Measurements from ENCODE around the gene CLEC10A.
"Not testable (repeated sequence)": the region's sequence is repeated elsewhere in the genome, so short reads cannot be mapped to it uniquely, and the experiment has no call there.

The CLEC10A gene

GRCh38 chr17:7102421-7102820 is 22.4 kb upstream of the CLEC10A start:
- Histone ChIP-seq H3K9ac (ENCODE audit: low read length) (no peak overlapping the region), H3K27me3 (ENCODE audit: control insufficient read depth, insufficient read depth, low read length) (peaks cover 3% of the 10 kb centered on the region), H3K27ac (ENCODE audit: low read depth, low read length) (no peak overlapping the region), H3K4me3 (ENCODE audit: low read length) (no peak overlapping the region), H3K36me3 (ENCODE audit: control insufficient read depth, insufficient read depth, low read length) (no peaks in the 10 kb centered on the region), H3K4me1 (ENCODE audit: control insufficient read depth, insufficient read depth, low read length) (no peaks in the 10 kb centered on the region)

- H3K27me3 ChIP-seq (ENCODE audit: control insufficient read depth, insufficient read depth, low read length): peaks cover 3% of the 10 kb centered on the region
- H3K4me1 ChIP-seq (ENCODE audit: control insufficient read depth, insufficient read depth, low read length): no peaks in the 10 kb centered on the region
- H3K36me3 ChIP-seq (ENCODE audit: control insufficient read depth, insufficient read depth, low read length): no peaks in the 10 kb centered on the region
- H3K4me3 ChIP-seq (ENCODE audit: low read length): no peak overlapping the region
- no peak overlapping the region for H3K27ac ChIP-seq (ENCODE audit: low read depth, low read length)
- H3K9ac ChIP-seq (ENCODE audit: low read length): no peak overlapping the region
Observed at GRCh38 chr17:7101531-7101930, 21.5 kb upstream of the CLEC10A start.

- not testable (repeated sequence) for H3K4me3 ChIP-seq (ENCODE audit: low read length); H3K4me1 ChIP-seq (ENCODE audit: control insufficient read depth, insufficient read depth, low read length); H3K27me3 ChIP-seq (ENCODE audit: control insufficient read depth, insufficient read depth, low read length); H3K36me3 ChIP-seq (ENCODE audit: control insufficient read depth, insufficient read depth, low read length); H3K9ac ChIP-seq (ENCODE audit: low read length); H3K27ac ChIP-seq (ENCODE audit: low read depth, low read length)
Observed at GRCh38 chr17:7100641-7101379, 20.8 kb upstream of the CLEC10A start.

GRCh38 chr17:7098802-7099459 is 18.9 kb upstream of the CLEC10A start:
- Histone ChIP-seq H3K4me3 (ENCODE audit: low read length) (no peak overlapping the region), H3K9ac (ENCODE audit: low read length) (no peak overlapping the region), H3K36me3 (ENCODE audit: control insufficient read depth, insufficient read depth, low read length) (no peaks in the 10 kb centered on the region), H3K4me1 (ENCODE audit: control insufficient read depth, insufficient read depth, low read length) (no peaks in the 10 kb centered on the region), H3K27me3 (ENCODE audit: control insufficient read depth, insufficient read depth, low read length) (peaks cover 3% of the 10 kb centered on the region), H3K27ac (ENCODE audit: low read depth, low read length) (no peak overlapping the region)

- Histone ChIP-seq H3K27ac (ENCODE audit: low read depth, low read length) (no peak overlapping the region), H3K4me1 (ENCODE audit: control insufficient read depth, insufficient read depth, low read length) (no peaks in the 10 kb centered on the region), H3K4me3 (ENCODE audit: low read length) (no peak overlapping the region), H3K9ac (ENCODE audit: low read length) (no peak overlapping the region), H3K27me3 (ENCODE audit: control insufficient read depth, insufficient read depth, low read length) (peaks cover 3% of the 10 kb centered on the region), H3K36me3 (ENCODE audit: control insufficient read depth, insufficient read depth, low read length) (no peaks in the 10 kb centered on the region)
Observed at GRCh38 chr17:7097940-7098339, 17.9 kb upstream of the CLEC10A start.

- Histone ChIP-seq H3K9ac (ENCODE audit: low read length) (no peak overlapping the region), H3K27ac (ENCODE audit: low read depth, low read length) (no peak overlapping the region), H3K27me3 (ENCODE audit: control insufficient read depth, insufficient read depth, low read length) (no peaks in the 10 kb centered on the region), H3K36me3 (ENCODE audit: control insufficient read depth, insufficient read depth, low read length) (no peaks in the 10 kb centered on the region), H3K4me1 (ENCODE audit: control insufficient read depth, insufficient read depth, low read length) (no peaks in the 10 kb centered on the region), H3K4me3 (ENCODE audit: low read length) (no peak overlapping the region)
Observed at GRCh38 chr17:7095625-7096024, 15.6 kb upstream of the CLEC10A start.

GRCh38 chr17:7094652-7095019 is 14.6 kb upstream of the CLEC10A start:
- Histone ChIP-seq H3K27me3 (ENCODE audit: control insufficient read depth, insufficient read depth, low read length) (no peaks in the 10 kb centered on the region), H3K36me3 (ENCODE audit: control insufficient read depth, insufficient read depth, low read length) (no peaks in the 10 kb centered on the region), H3K4me3 (ENCODE audit: low read length) (no peak overlapping the region), H3K9ac (ENCODE audit: low read length) (no peak overlapping the region), H3K27ac (ENCODE audit: low read depth, low read length) (no peak overlapping the region), H3K4me1 (ENCODE audit: control insufficient read depth, insufficient read depth, low read length) (no peaks in the 10 kb centered on the region)

GRCh38 chr17:7091311-7092005 is 11.4 kb upstream of the CLEC10A start:
- H3K27me3 ChIP-seq (ENCODE audit: control insufficient read depth, insufficient read depth, low read length); H3K27ac ChIP-seq (ENCODE audit: low read depth, low read length); H3K4me3 ChIP-seq (ENCODE audit: low read length); H3K36me3 ChIP-seq (ENCODE audit: control insufficient read depth, insufficient read depth, low read length); H3K9ac ChIP-seq (ENCODE audit: low read length); H3K4me1 ChIP-seq (ENCODE audit: control insufficient read depth, insufficient read depth, low read length): not testable (repeated sequence)

- H3K9ac ChIP-seq (ENCODE audit: low read length): not testable (repeated sequence)
Observed at GRCh38 chr17:7089570-7089969, 9.5 kb upstream of the CLEC10A start.

GRCh38 chr17:7088442-7088841 is 8.4 kb upstream of the CLEC10A start:
- H3K27ac ChIP-seq (ENCODE audit: low read depth, low read length); H3K27me3 ChIP-seq (ENCODE audit: control insufficient read depth, insufficient read depth, low read length); H3K9ac ChIP-seq (ENCODE audit: low read length); H3K4me1 ChIP-seq (ENCODE audit: control insufficient read depth, insufficient read depth, low read length); H3K4me3 ChIP-seq (ENCODE audit: low read length); H3K36me3 ChIP-seq (ENCODE audit: control insufficient read depth, insufficient read depth, low read length): not testable (repeated sequence)

More at GRCh38 chr17:7089570-7089969, 9.5 kb upstream of the CLEC10A start:
- not testable (repeated sequence) for H3K27me3 ChIP-seq (ENCODE audit: control insufficient read depth, insufficient read depth, low read length); H3K36me3 ChIP-seq (ENCODE audit: control insufficient read depth, insufficient read depth, low read length); H3K4me1 ChIP-seq (ENCODE audit: control insufficient read depth, insufficient read depth, low read length); H3K4me3 ChIP-seq (ENCODE audit: low read length); H3K27ac ChIP-seq (ENCODE audit: low read depth, low read length)

GRCh38 chr17:7084088-7084487 is 4.0 kb upstream of the CLEC10A start:
- H3K9ac ChIP-seq (ENCODE audit: low read length): no peak overlapping the region
- no peaks in the 10 kb centered on the region for H3K27me3 ChIP-seq (ENCODE audit: control insufficient read depth, insufficient read depth, low read length)
- H3K27ac ChIP-seq (ENCODE audit: low read depth, low read length): no peak overlapping the region
- H3K4me1 ChIP-seq (ENCODE audit: control insufficient read depth, insufficient read depth, low read length): no peaks in the 10 kb centered on the region
- H3K36me3 ChIP-seq (ENCODE audit: control insufficient read depth, insufficient read depth, low read length): no peaks in the 10 kb centered on the region
- H3K4me3 ChIP-seq (ENCODE audit: low read length): no peak overlapping the region

GRCh38 chr17:7083592-7083991 is 3.5 kb upstream of the CLEC10A start:
- no peaks in the 10 kb centered on the region for H3K4me1 ChIP-seq (ENCODE audit: control insufficient read depth, insufficient read depth, low read length)
- H3K27me3 ChIP-seq (ENCODE audit: control insufficient read depth, insufficient read depth, low read length): no peaks in the 10 kb centered on the region
- H3K9ac ChIP-seq (ENCODE audit: low read length): no peak overlapping the region
- H3K4me3 ChIP-seq (ENCODE audit: low read length): no peak overlapping the region
- no peak overlapping the region for H3K27ac ChIP-seq (ENCODE audit: low read depth, low read length)
- no peaks in the 10 kb centered on the region for H3K36me3 ChIP-seq (ENCODE audit: control insufficient read depth, insufficient read depth, low read length)

Measured in rectal smooth muscle tissue (tissue), 1 donor.